Gastrocnemius medialis (tissue), 4 donors: ENCODE measurements around the gene CDADC1.

ENCODE experiments used
- POLR2A ChIP-seq, 2 donors: fragments of 450-650 bp; IDR thresholded peaks; one replicate each; pipeline ENCODE4 v1.6.1; 2017; ENCODE audit warnings: antibody characterized with exemption in 2 of 2, mild to moderate bottlenecking in 2 of 2, moderate library complexity in 2 of 2
- TF ChIP-seq, protein P1 (sequence below), 5 experiments: fragments of 450-650 bp in 3 of 5; fragments of 200-600 bp in 2 of 5; sonication (generic) in 2 of 5; IDR thresholded peaks in 4 of 5; conservative IDR thresholded peaks in 1 of 5; 1 replicate in 4 of 5; 2 replicates in 1 of 5; pipeline ENCODE4 v1.5.1; 2016 to 2019; ENCODE audit warnings: antibody characterized with exemption in 5 of 5, mild to moderate bottlenecking in 3 of 5, moderate library complexity in 3 of 5

DNA sequence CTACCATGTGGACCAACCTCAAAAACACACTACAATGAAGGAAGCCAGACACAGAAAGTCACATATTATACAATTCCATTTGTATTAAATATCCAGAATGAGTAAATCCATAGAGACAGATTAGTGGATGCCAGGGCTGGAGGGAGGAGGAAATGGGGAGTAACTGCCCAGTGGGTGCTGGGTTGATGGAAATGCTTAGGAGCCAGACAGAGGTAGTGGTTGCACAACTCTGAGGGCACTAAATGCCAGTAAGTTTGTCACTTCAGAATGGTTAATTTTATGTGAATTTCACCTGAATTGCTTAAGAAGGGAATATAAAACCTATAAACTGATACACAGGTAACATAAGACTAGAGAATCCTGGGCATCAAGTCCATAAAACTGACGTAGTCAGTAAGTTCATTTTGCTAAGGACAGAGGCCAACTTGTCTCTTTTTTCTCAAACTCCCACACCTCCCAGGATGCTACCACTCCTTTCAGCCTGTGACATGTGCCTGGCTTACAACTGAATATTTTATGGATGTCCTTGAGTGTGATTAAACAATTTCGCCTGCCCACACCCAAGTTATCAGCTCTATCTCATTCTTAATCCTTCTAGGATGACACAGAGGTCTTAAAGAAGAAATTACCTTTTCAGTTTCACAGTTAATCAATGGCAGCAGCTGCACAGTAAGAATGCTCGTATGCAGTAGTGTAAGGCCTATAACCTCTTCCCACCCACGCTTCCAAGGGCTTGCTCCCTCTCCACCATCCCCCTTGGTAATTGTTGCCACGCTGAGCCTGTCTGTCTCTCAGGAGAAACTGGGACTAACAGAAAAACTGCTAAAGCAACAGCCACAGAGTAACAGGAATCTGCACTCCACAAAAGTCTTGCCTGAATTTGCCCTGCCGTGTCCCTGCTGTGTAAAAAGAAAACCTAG, 33.5 kb upstream of the CDADC1 start:
- TF ChIP-seq, protein P1, sequence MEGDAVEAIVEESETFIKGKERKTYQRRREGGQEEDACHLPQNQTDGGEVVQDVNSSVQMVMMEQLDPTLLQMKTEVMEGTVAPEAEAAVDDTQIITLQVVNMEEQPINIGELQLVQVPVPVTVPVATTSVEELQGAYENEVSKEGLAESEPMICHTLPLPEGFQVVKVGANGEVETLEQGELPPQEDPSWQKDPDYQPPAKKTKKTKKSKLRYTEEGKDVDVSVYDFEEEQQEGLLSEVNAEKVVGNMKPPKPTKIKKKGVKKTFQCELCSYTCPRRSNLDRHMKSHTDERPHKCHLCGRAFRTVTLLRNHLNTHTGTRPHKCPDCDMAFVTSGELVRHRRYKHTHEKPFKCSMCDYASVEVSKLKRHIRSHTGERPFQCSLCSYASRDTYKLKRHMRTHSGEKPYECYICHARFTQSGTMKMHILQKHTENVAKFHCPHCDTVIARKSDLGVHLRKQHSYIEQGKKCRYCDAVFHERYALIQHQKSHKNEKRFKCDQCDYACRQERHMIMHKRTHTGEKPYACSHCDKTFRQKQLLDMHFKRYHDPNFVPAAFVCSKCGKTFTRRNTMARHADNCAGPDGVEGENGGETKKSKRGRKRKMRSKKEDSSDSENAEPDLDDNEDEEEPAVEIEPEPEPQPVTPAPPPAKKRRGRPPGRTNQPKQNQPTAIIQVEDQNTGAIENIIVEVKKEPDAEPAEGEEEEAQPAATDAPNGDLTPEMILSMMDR (IDR thresholded peaks at IDR 0.05 in 4 of 5, conservative IDR thresholded peaks at IDR 0.05 in 1 of 5), result no peak
- TF ChIP-seq POLR2A (IDR thresholded peaks at IDR 0.05), result no peak
